ENCODE measurements around the gene PRDX3. TPM values are rescaled to one million over a fixed set of nuclear protein-coding genes. Genes with fewer than 3 reads are reported as not detected.
"Not testable (repeated sequence)": the region's sequence is repeated elsewhere in the genome, so short reads cannot be mapped to it uniquely, and the experiment has no call there.

The PRDX3 gene
- total RNA-seq, 1 donor from 2014 or later, result 110 TPM

- Histone ChIP-seq H3K4me3 (ENCODE audit: low read depth, low read length) (no peak overlapping the region), H3K27me3 (ENCODE audit: control insufficient read depth, insufficient read depth, low read length) (no peaks in the 10 kb centered on the region), H3K36me3 (ENCODE audit: control insufficient read depth, insufficient read depth, low read length) (peaks cover 22% of the 10 kb centered on the region)
- DNase-seq (ENCODE audit: low read depth), result no peak
- FAIRE-seq, result no peak
- no peak for TF ChIP-seq CTCF (IDR thresholded peaks at IDR 0.05; ENCODE audit: insufficient read depth, low read length, severe bottlenecking)
Observed at GRCh38 chr10:119159332-119159731, 19.3 kb downstream of the PRDX3 start.

- DNase-seq (ENCODE audit: low read depth) (no peak), FAIRE-seq (no peak)
- H3K27me3 ChIP-seq (ENCODE audit: control insufficient read depth, insufficient read depth, low read length), result no peaks in the 10 kb centered on the region
- TF ChIP-seq CTCF (IDR thresholded peaks at IDR 0.05; ENCODE audit: insufficient read depth, low read length, severe bottlenecking), result no peak
- H3K4me3 ChIP-seq (ENCODE audit: low read depth, low read length), result no peak overlapping the region
- peaks cover 26% of the 10 kb centered on the region for H3K36me3 ChIP-seq (ENCODE audit: control insufficient read depth, insufficient read depth, low read length)
Observed at GRCh38 chr10:119153661-119154060, 25.0 kb downstream of the PRDX3 start.

- no peak overlapping the region for H3K4me3 ChIP-seq (ENCODE audit: low read depth, low read length)
- no peak for FAIRE-seq
- no peak for DNase-seq (ENCODE audit: low read depth)
- peaks cover 28% of the 10 kb centered on the region for H3K36me3 ChIP-seq (ENCODE audit: control insufficient read depth, insufficient read depth, low read length)
- H3K27me3 ChIP-seq (ENCODE audit: control insufficient read depth, insufficient read depth, low read length), result no peaks in the 10 kb centered on the region
- TF ChIP-seq CTCF (IDR thresholded peaks at IDR 0.05; ENCODE audit: insufficient read depth, low read length, severe bottlenecking), result no peak
Observed at GRCh38 chr10:119153041-119153440, 25.6 kb downstream of the PRDX3 start.

- peaks cover 30% of the 10 kb centered on the region for H3K36me3 ChIP-seq (ENCODE audit: control insufficient read depth, insufficient read depth, low read length)
- not testable (repeated sequence) for H3K27me3 ChIP-seq (ENCODE audit: control insufficient read depth, insufficient read depth, low read length); H3K4me3 ChIP-seq (ENCODE audit: low read depth, low read length); FAIRE-seq; DNase-seq (ENCODE audit: low read depth)
Observed at GRCh38 chr10:119151601-119152000, 27.0 kb downstream of the PRDX3 start.

GRCh38 chr10:119149729-119150128 lies 28.9 kb downstream of the PRDX3 start:
- no peak for DNase-seq (ENCODE audit: low read depth)
- no peak for FAIRE-seq
- no peaks in the 10 kb centered on the region for H3K27me3 ChIP-seq (ENCODE audit: control insufficient read depth, insufficient read depth, low read length)
- H3K4me3 ChIP-seq (ENCODE audit: low read depth, low read length), result no peak overlapping the region
- TF ChIP-seq CTCF (IDR thresholded peaks at IDR 0.05; ENCODE audit: insufficient read depth, low read length, severe bottlenecking), result no peak
- peaks cover 20% of the 10 kb centered on the region for H3K36me3 ChIP-seq (ENCODE audit: control insufficient read depth, insufficient read depth, low read length)

GRCh38 chr10:119149157-119149556 lies 29.5 kb downstream of the PRDX3 start:
- peaks cover 16% of the 10 kb centered on the region for H3K36me3 ChIP-seq (ENCODE audit: control insufficient read depth, insufficient read depth, low read length)
- H3K4me3 ChIP-seq (ENCODE audit: low read depth, low read length), result no peak overlapping the region
- DNase-seq (ENCODE audit: low read depth) (no peak), FAIRE-seq (peak; percentile 86)
- no peaks in the 10 kb centered on the region for H3K27me3 ChIP-seq (ENCODE audit: control insufficient read depth, insufficient read depth, low read length)
- no peak for TF ChIP-seq CTCF (IDR thresholded peaks at IDR 0.05; ENCODE audit: insufficient read depth, low read length, severe bottlenecking)

Data from bronchial epithelial cell (primary cell).